OCI-LY3 (cell line): ENCODE data around the gene ZSWIM8.
"Not testable (repeated sequence)": the region's sequence is repeated elsewhere in the genome, so short reads cannot be mapped to it uniquely, and the experiment has no call there.

Source experiments
- H2AFZ ChIP-seq: fragments of 200-600, 300-600 bp; shearing (Covaris generic); 2 replicates; pipeline ENCODE4 v1.6.0; 2014; ENCODE audit warnings: antibody characterized with exemption, low read depth, low read length
- H3K27ac ChIP-seq: fragments of 200-600, 300-600 bp; sonication (generic); 2 replicates; pipeline ENCODE4 v1.5.1; 2014; ENCODE audit warnings: mild to moderate bottlenecking, low read length, moderate library complexity, mixed read lengths
- H3K27me3 ChIP-seq: fragments of 200-600, 300-600 bp; sonication (generic); 2 replicates; pipeline ENCODE4 v1.6.1; 2014; ENCODE audit warnings: low read depth, low read length, mixed read lengths
- H3K36me3 ChIP-seq: fragments of 200-600, 300-600 bp; sonication (generic); replicated peaks from 2 replicates; pipeline ENCODE3; 2014; ENCODE audit warnings: low read depth, low read length, mixed read lengths
- H3K4me1 ChIP-seq: fragments of 300-600, 200-600 bp; sonication (generic); 2 replicates; pipeline ENCODE4 v1.6.1; 2014; ENCODE audit warnings: low read length, mixed read lengths
- H3K4me2 ChIP-seq: fragments of 200-600, 300-600 bp; sonication (generic); 2 replicates; pipeline ENCODE4 v1.6.1; 2014; ENCODE audit warnings: low read length, mixed read lengths
- H3K4me3 ChIP-seq: fragments of 300-600, 200-600 bp; sonication (generic); 2 replicates; pipeline ENCODE4 v1.5.1; 2014; ENCODE audit warnings: antibody characterized with exemption, mild to moderate bottlenecking, low read length, moderate library complexity
- H3K79me2 ChIP-seq: fragments of 300-600, 200-600 bp; shearing (Covaris generic); 2 replicates; pipeline ENCODE4 v1.6.1; 2014; ENCODE audit warnings: mild to moderate bottlenecking, low read length, mixed read lengths
- H3K9ac ChIP-seq: fragments of 300-600, 200-600 bp; shearing (Covaris generic); 2 replicates; pipeline ENCODE4 v1.6.0; 2014; ENCODE audit warnings: mild to moderate bottlenecking, low read length, moderate library complexity
- H3K9me3 ChIP-seq: fragments of 200-600, 300-600 bp; shearing (Covaris generic); 2 replicates; pipeline ENCODE4 v1.6.1; 2014; ENCODE audit warnings: low read length, mixed read lengths; ENCODE audit not compliant: insufficient read depth
- H4K20me1 ChIP-seq: fragments of 200-600, 300-600 bp; sonication (generic); 2 replicates; pipeline ENCODE4 v1.6.1; 2016; ENCODE audit warnings: low read length, mixed read lengths; ENCODE audit not compliant: insufficient read depth
- EZH2phosphoT487 ChIP-seq: fragments of 200-600 bp; shearing (Covaris generic); IDR thresholded peaks from 2 replicates; pipeline ENCODE4 v1.6.1; 2018; ENCODE audit warnings: antibody characterized with exemption, mixed run types, low read depth
- TF ChIP-seq, protein P1 (sequence below): fragments of 200-600, 300-600 bp; sonication (generic); IDR thresholded peaks from 2 replicates; pipeline ENCODE4 v1.5.1; 2014; ENCODE audit warnings: antibody characterized with exemption, low read length, low read depth

The ZSWIM8 gene

DNA sequence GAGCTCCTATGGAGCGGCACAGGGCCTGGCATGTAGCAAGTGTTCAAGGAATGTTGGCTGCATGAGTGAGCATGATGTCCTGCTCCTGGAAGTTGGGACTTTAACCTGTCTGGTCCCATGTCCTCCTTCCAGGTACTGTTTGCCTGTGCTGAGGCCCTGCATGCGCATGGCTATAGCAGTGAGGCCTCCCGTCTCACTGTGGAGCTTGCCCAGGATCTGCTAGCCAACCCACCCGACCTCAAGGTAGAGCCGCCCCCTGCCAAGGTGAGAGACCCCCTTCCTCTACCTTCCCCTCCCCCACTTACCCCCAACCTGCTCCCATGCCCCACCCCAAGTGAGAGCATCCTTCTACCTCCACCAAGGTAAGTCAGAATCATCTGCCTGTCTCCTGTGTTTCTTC is 8.1 kb downstream of the ZSWIM8 start:
- Histone ChIP-seq H3K27ac (no peak overlapping the region), H3K36me3 (peaks cover 7% of the 10 kb centered on the region), H3K79me2 (no peaks in the 10 kb centered on the region), H3K4me3 (no peak overlapping the region), H3K4me1 (no peaks in the 10 kb centered on the region), H3K27me3 (no peaks in the 10 kb centered on the region), H2AFZ (no peak overlapping the region), H3K9ac (no peak overlapping the region), H3K4me2 (no peak overlapping the region), H3K9me3 (no peaks in the 10 kb centered on the region), H4K20me1 (no peaks in the 10 kb centered on the region)
- TF ChIP-seq, protein P1, sequence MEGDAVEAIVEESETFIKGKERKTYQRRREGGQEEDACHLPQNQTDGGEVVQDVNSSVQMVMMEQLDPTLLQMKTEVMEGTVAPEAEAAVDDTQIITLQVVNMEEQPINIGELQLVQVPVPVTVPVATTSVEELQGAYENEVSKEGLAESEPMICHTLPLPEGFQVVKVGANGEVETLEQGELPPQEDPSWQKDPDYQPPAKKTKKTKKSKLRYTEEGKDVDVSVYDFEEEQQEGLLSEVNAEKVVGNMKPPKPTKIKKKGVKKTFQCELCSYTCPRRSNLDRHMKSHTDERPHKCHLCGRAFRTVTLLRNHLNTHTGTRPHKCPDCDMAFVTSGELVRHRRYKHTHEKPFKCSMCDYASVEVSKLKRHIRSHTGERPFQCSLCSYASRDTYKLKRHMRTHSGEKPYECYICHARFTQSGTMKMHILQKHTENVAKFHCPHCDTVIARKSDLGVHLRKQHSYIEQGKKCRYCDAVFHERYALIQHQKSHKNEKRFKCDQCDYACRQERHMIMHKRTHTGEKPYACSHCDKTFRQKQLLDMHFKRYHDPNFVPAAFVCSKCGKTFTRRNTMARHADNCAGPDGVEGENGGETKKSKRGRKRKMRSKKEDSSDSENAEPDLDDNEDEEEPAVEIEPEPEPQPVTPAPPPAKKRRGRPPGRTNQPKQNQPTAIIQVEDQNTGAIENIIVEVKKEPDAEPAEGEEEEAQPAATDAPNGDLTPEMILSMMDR: no peak
- TF ChIP-seq EZH2phosphoT487: no peak

DNA sequence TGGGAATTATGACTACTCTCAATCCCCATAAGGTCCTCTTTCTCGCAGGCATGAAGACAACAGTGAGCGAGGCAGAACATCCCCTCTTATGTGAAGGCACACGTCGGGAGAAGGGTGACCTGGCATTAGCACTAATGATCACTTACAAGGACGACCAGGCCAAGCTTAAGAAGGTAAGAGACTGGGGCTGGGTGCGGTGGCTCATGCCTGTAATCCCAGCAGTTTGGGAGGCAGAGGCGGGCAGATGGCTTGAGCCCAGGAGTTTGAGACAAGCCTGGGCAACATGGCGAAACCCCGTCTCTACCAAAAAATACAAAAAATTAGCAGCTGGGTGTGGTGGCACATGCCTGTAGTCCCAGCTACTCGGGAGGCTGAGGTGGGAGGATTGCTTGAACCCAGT is 10.1 kb downstream of the ZSWIM8 start:
- H3K4me3 ChIP-seq, H3K4me2 ChIP-seq, H4K20me1 ChIP-seq, H3K36me3 ChIP-seq, H2AFZ ChIP-seq, H3K9ac ChIP-seq, H3K27me3 ChIP-seq, H3K9me3 ChIP-seq, H3K4me1 ChIP-seq, H3K27ac ChIP-seq, H3K79me2 ChIP-seq: not testable (repeated sequence)

DNA sequence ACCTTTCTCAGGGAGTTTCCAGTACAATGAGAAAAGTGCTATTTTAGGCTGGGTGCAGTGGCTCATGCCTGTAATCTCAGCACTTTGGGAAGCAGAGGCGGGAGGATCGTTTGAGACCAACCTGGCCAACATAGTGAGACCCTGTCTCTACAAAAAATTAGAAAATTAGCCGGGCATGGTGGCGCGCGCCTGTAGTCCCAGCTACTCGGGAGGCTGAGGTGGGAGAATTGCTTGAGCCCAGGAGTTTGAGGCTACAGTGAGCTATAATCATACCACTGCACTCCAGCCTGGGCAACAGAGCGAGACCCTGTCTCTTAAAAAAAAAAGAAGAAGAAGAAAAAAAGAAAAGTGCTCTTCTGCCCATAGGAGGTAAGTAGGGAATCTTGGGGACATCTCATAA is 10.6 kb downstream of the ZSWIM8 start:
- H2AFZ ChIP-seq, H3K27ac ChIP-seq, H3K79me2 ChIP-seq, H3K4me1 ChIP-seq, H3K9me3 ChIP-seq, H3K9ac ChIP-seq, H3K27me3 ChIP-seq, H3K4me3 ChIP-seq, H3K36me3 ChIP-seq, H3K4me2 ChIP-seq, H4K20me1 ChIP-seq: not testable (repeated sequence)

DNA sequence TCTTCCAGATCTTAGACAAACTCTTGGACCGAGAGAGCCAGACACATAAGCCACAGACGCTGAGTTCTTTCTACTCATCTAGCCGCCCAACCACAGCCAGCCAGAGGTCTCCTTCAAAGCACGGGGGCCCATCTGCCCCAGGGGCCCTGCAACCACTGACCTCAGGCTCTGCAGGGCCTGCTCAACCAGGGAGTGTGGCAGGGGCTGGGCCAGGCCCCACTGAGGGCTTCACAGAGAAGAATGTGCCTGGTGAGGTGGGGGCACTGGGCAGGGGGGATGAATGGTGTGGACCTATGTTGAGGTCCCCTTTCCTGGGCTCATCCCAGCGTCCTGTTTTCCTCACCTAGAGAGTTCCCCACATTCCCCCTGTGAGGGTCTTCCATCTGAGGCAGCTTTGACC is 11.4 kb downstream of the ZSWIM8 start:
- Histone ChIP-seq H3K4me2 (no peak overlapping the region), H2AFZ (no peak overlapping the region), H3K27me3 (no peaks in the 10 kb centered on the region), H3K27ac (no peak overlapping the region), H4K20me1 (no peaks in the 10 kb centered on the region), H3K9me3 (no peaks in the 10 kb centered on the region), H3K9ac (no peak overlapping the region), H3K4me1 (no peaks in the 10 kb centered on the region), H3K79me2 (no peaks in the 10 kb centered on the region), H3K4me3 (no peak overlapping the region), H3K36me3 (peaks cover 7% of the 10 kb centered on the region)
- TF ChIP-seq, protein P1: no peak
- no peak for TF ChIP-seq EZH2phosphoT487

DNA sequence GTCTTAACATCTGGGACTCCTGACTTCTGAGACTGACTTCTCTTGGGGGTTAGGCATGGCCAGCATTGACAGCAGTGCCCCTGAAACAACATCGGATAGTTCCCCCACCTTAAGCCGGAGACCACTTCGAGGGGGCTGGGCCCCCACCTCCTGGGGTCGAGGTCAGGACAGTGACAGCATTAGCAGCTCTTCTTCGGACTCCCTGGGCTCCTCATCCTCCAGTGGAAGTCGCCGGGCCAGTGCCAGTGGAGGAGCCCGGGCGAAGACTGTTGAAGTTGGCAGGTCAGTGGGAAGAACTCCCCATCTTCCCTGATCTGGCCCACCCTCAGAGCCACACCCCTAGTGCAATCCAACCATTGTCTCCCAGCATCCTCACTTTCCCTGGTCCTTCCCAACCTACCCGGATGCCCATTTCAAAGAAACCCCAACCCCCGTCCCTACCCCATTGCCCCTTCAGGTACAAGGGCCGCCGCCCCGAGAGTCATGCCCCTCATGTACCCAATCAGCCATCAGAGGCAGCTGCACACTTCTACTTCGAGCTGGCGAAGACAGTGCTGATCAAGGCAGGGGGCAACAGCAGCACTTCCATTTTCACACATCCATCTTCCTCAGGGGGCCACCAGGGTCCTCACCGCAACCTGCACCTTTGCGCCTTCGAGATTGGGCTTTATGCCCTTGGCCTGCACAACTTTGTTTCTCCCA is 12.1 kb downstream of the ZSWIM8 start:
- H3K27ac ChIP-seq: no peak overlapping the region
- H3K4me3 ChIP-seq: no peak overlapping the region
- TF ChIP-seq, protein P1: no peak
- TF ChIP-seq EZH2phosphoT487: no peak
- H3K9ac ChIP-seq: no peak overlapping the region
- H3K36me3 ChIP-seq: peaks cover 12% of the 10 kb centered on the region
- H4K20me1 ChIP-seq: no peaks in the 10 kb centered on the region
- H3K79me2 ChIP-seq: no peaks in the 10 kb centered on the region
- H3K4me1 ChIP-seq: no peaks in the 10 kb centered on the region
- no peak overlapping the region for H2AFZ ChIP-seq
- no peak overlapping the region for H3K4me2 ChIP-seq
- no peaks in the 10 kb centered on the region for H3K27me3 ChIP-seq
- H3K9me3 ChIP-seq: no peaks in the 10 kb centered on the region
